ENCODE measurements around the gene NAT10.
"Not testable (repeated sequence)": the region's sequence is repeated elsewhere in the genome, so short reads cannot be mapped to it uniquely, and the experiment has no call there.

The NAT10 gene

GRCh38 chr11:34105079-34105956, at the start of gene NAT10:
Gene NAT10, plus strand, starts transcription at chr11:34105629. Its CDS starts 2,597 bp downstream, at chr11:34108226.
- DNase-seq (ENCODE audit: low read depth): peak; percentile 98

- DNase-seq (ENCODE audit: low read depth): no peak
Measured at GRCh38 chr11:34056672-34057071, 48.8 kb upstream of the NAT10 start.

- DNase-seq (ENCODE audit: low read depth): no peak
Measured at GRCh38 chr11:34063061-34063795, 42.2 kb upstream of the NAT10 start.

GRCh38 chr11:34064291-34064690, 41.1 kb upstream of the NAT10 start:
- DNase-seq (ENCODE audit: low read depth): no peak

GRCh38 chr11:34065505-34066203, 39.8 kb upstream of the NAT10 start:
- DNase-seq (ENCODE audit: low read depth): no peak

GRCh38 chr11:34066766-34067165, 38.7 kb upstream of the NAT10 start:
- not testable (repeated sequence) for DNase-seq (ENCODE audit: low read depth)

- no peak for DNase-seq (ENCODE audit: low read depth)
Measured at GRCh38 chr11:34067383-34068065, 37.9 kb upstream of the NAT10 start.

GRCh38 chr11:34068111-34068510, 37.3 kb upstream of the NAT10 start:
- DNase-seq (ENCODE audit: low read depth): no peak

- DNase-seq (ENCODE audit: low read depth): not testable (repeated sequence)
Measured at GRCh38 chr11:34071306-34071705, 34.1 kb upstream of the NAT10 start.

- no peak for DNase-seq (ENCODE audit: low read depth)
Measured at GRCh38 chr11:34072041-34072440, 33.4 kb upstream of the NAT10 start.

- no peak for DNase-seq (ENCODE audit: low read depth)
Measured at GRCh38 chr11:34072832-34073231, 32.6 kb upstream of the NAT10 start.

- DNase-seq (ENCODE audit: low read depth): no peak
Measured at GRCh38 chr11:34074391-34074790, 31.0 kb upstream of the NAT10 start.

GRCh38 chr11:34075178-34075820, 30.1 kb upstream of the NAT10 start:
- DNase-seq (ENCODE audit: low read depth): peak; percentile 56

GRCh38 chr11:34080609-34081008, 24.8 kb upstream of the NAT10 start:
- DNase-seq (ENCODE audit: low read depth): no peak

GRCh38 chr11:34084637-34085036, 20.8 kb upstream of the NAT10 start:
- no peak for DNase-seq (ENCODE audit: low read depth)

- no peak for DNase-seq (ENCODE audit: low read depth)
Measured at GRCh38 chr11:34086554-34087283, 18.7 kb upstream of the NAT10 start.

GRCh38 chr11:34091825-34092224, 13.6 kb upstream of the NAT10 start:
- no peak for DNase-seq (ENCODE audit: low read depth)

- DNase-seq (ENCODE audit: low read depth): not testable (repeated sequence)
Measured at GRCh38 chr11:34094900-34095299, 10.5 kb upstream of the NAT10 start.

- DNase-seq (ENCODE audit: low read depth): no peak
Measured at GRCh38 chr11:34098813-34099212, 6.6 kb upstream of the NAT10 start.

- peak; percentile 1 for DNase-seq (ENCODE audit: low read depth)
Measured at GRCh38 chr11:34104680-34105078, 750 bp upstream of the NAT10 start.
